Ascending aorta (tissue), 2 donors: ENCODE results near the gene FAM221B. TPM values are rescaled to one million over a fixed set of nuclear protein-coding genes. Genes with fewer than 3 reads are reported as not detected.

Source experiments
- DNase-seq, 2 donors: peaks; one replicate each; pipeline ENCODE4 v3.0.0-alpha.2; 2019; ENCODE audit warnings: low spot score in 2 of 2
- H3K27ac ChIP-seq, 2 donors: fragments of 200-600 bp; sonication (generic); one replicate each; pipeline ENCODE4 v1.5.1; 2016 to 2017; ENCODE audit warnings: mild to moderate bottlenecking in 1 of 2
- H3K27me3 ChIP-seq: fragments of 200-600 bp; sonication (generic); one replicate; pipeline ENCODE4 v1.5.1; 2017
- H3K36me3 ChIP-seq, 2 donors: fragments of 200-600 bp; sonication (generic); one replicate each; pipeline ENCODE4 v1.5.1; 2016
- H3K4me1 ChIP-seq, 2 donors: fragments of 200-600 bp; sonication (generic); one replicate each; pipeline ENCODE4 v1.5.1; 2016 to 2017; ENCODE audit warnings: mild to moderate bottlenecking in 1 of 2
- H3K4me3 ChIP-seq, 2 donors: fragments of 200-600 bp; sonication (generic); one replicate each; pipeline ENCODE4 v1.5.1; 2016 to 2017; ENCODE audit warnings: mild to moderate bottlenecking in 1 of 2
- H3K9me3 ChIP-seq, 2 donors: fragments of 200-600 bp; sonication (generic); one replicate each; pipeline ENCODE4 v1.5.1; 2016
- CTCF ChIP-seq, 3 experiments: fragments of 200-600 bp in 2 of 3; fragments of 450-650 bp in 1 of 3; sonication (generic) in 2 of 3; IDR thresholded peaks; one replicate each; pipeline ENCODE4 v1.5.1; 2016 to 2019; ENCODE audit warnings: antibody characterized with exemption in 3 of 3, mild to moderate bottlenecking in 1 of 3, moderate library complexity in 1 of 3
- intact Hi-C: fragments of 100-400 bp; cut with DNase I; formaldehyde crosslinking; loops from one replicate; pipeline ENCODE4 v1.15.1; 2023
- total RNA-seq: library from RNA; depleted of rRNA; stranded (reverse); fragments of >200 nt; gene quantifications from one replicate; pipeline ENCODE4 v1.1.0, GENCODE V29; 2016

Gene FAM221B
- total RNA-seq, 1 donor from 2014 or later = not detected

GRCh38 chr9:35827486-35827885 is 1.0 kb downstream of the FAM221B start:
- DNase-seq = peak in 1 of 2 donors; percentile 65
- Histone ChIP-seq H3K27me3 (no peaks in the 10 kb centered on the region), H3K4me3 (no peak overlapping the region), H3K27ac (peak overlapping the region; percentile 41 to 98), H3K4me1 (peaks cover 10 to 23% of the 10 kb centered on the region in 2 donors), H3K9me3 (no peaks in the 10 kb centered on the region), H3K36me3 (no peaks in the 10 kb centered on the region)
- intact Hi-C loops = loop anchor here (1.0 to 5.0 kb wide), 4 partner anchors 36 to 170 kb away; partner anchors contain the start of genes CCDC107, NPR2 and RMRP
- TF ChIP-seq CTCF (IDR thresholded peaks at IDR 0.05) = no peak

DNA sequence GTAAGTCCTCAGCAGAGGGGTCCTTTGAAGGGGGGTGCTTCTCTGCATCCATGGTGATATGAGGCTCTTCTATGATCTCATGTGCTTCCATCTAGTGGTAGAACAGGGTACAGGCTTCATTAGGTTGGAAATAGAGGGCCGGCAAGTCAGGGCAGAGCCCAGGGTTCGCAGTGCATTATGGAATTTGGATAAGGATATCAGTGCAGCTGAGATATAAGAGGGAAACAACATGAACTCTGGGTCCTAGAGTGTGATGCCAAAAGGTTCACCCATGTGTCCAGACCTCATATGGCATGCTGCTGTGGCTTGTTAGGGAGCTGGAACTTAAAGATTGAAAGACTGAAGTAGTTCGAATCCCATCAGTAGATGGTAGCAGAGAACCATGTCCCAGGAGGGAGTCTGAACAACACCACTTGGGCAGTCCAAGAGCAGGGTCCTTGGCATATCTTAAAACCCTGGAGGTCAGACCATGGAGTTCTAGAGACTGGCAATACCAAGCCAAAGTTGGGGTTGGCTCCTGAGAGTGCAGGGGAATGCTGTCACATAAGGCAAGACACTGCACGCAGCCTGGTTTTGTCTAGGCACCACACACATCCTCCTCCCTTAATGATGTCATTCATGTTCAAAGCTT is 2.3 kb downstream of the FAM221B start:
- Histone ChIP-seq H3K36me3 (no peaks in the 10 kb centered on the region), H3K27ac (no peak overlapping the region), H3K4me3 (no peak overlapping the region), H3K4me1 (peaks cover 10 to 22% of the 10 kb centered on the region in 2 donors), H3K27me3 (no peaks in the 10 kb centered on the region), H3K9me3 (no peaks in the 10 kb centered on the region)
- intact Hi-C loops = loop anchor here (5.0 kb wide), 3 partner anchors 56 to 169 kb away; partner anchors contain the start of genes CCDC107 and RMRP
- TF ChIP-seq CTCF (IDR thresholded peaks at IDR 0.05) = peak; percentile 60 to 77 (median 65)
- peak in 1 of 2 donors; percentile 62 for DNase-seq

DNA sequence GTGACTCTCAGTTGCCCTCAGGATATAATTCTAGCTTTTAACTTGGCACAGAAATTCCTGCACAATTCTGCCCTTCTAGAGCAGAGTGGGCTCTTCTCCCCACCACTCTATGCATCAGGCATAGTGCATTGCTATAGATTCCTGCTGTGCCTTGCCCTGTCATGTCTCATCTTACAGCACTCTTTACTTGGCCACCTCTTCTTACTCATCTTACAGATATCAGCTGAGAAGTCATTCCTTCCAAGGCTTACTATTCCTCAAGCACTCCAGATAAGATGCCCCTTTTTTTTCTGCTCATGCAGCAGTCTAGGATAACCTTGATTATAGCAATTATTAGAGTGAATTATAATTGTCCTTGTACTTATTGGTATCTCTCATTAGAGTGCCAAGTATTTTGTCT is 5.6 kb downstream of the FAM221B start:
- H3K27me3 ChIP-seq = no peaks in the 10 kb centered on the region
- H3K4me1 ChIP-seq = peaks cover 0 to 5% of the 10 kb centered on the region in 2 donors
- TF ChIP-seq CTCF (IDR thresholded peaks at IDR 0.05) = no peak
- intact Hi-C loops = no loop called here
- H3K9me3 ChIP-seq = no peaks in the 10 kb centered on the region
- H3K36me3 ChIP-seq = no peaks in the 10 kb centered on the region
- no peak overlapping the region for H3K27ac ChIP-seq
- no peak overlapping the region for H3K4me3 ChIP-seq
- DNase-seq = no peak

DNA sequence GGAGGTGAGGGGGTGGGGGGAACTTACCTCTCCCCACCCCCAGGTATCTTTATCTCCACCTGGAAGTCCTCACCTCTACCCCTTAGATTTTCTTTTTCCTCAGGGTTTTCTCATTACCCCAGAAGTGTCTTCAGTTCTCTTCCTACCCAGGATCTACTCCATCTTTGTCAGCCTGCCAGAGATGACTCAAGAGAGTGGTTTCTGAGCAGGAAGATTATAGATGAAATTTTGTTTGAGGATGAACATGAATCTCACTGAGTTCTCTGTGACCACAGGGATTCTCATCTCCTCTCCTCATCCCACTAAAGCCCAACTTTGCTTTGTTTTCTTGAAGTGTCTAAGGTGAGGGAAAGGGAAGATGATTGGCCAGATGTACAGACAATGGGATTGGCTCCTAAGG is 8.5 kb downstream of the FAM221B start:
- intact Hi-C loops = no loop called here
- no peak for DNase-seq

GRCh38 chr9:35818341-35818740 is 10.2 kb downstream of the FAM221B start:
- H3K4me3 ChIP-seq = no peak overlapping the region
- no peak overlapping the region for H3K27ac ChIP-seq
- H3K27me3 ChIP-seq = no peaks in the 10 kb centered on the region
- intact Hi-C loops = loop anchor here (10.0 kb wide), 1 partner anchor 216 kb away; the partner anchor contains the start of gene RECK
- no peaks in the 10 kb centered on the region for H3K36me3 ChIP-seq
- peaks cover 6 to 9% of the 10 kb centered on the region in 2 donors for H3K4me1 ChIP-seq
- no peak for DNase-seq
- H3K9me3 ChIP-seq = no peaks in the 10 kb centered on the region
- no peak for TF ChIP-seq CTCF (IDR thresholded peaks at IDR 0.05)

More for the DNA sequence above, 8.5 kb downstream of the FAM221B start:
- H3K27ac ChIP-seq = no peak overlapping the region
- H3K9me3 ChIP-seq = no peaks in the 10 kb centered on the region
- no peak for TF ChIP-seq CTCF (IDR thresholded peaks at IDR 0.05)
- no peaks in the 10 kb centered on the region for H3K36me3 ChIP-seq
- no peak overlapping the region for H3K4me3 ChIP-seq
- H3K27me3 ChIP-seq = no peaks in the 10 kb centered on the region
- no peaks in the 10 kb centered on the region for H3K4me1 ChIP-seq
